Superior temporal gyrus (tissue), 1 donor: ENCODE data around the gene KIF19.

ENCODE experiments used
- DNase-seq: peaks from one replicate; pipeline ENCODE4 v3.0.0-alpha.2; 2016; ENCODE audit errors: extremely low spot score

The KIF19 gene

DNA sequence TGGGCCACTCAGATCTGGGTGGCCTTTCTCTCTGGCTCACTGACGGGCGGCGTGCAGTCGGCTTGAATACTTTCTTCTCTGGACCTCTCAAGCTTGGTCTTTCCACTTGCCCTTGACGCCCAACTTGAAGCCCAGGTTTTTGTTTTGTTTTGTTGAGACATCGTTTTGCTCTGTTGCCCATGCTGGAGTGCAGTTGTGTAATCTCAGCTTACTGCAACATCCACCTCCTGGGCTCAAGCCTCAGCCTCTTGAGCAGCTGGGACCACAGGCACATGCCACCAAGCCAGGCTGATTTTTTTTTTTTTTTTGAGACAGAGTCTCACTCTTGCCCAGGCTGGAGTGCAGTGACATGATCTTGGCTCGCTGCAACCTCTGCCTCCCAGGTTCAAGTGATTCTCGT, 22.7 kb upstream of the KIF19 start:
- DNase-seq = no peak

DNA sequence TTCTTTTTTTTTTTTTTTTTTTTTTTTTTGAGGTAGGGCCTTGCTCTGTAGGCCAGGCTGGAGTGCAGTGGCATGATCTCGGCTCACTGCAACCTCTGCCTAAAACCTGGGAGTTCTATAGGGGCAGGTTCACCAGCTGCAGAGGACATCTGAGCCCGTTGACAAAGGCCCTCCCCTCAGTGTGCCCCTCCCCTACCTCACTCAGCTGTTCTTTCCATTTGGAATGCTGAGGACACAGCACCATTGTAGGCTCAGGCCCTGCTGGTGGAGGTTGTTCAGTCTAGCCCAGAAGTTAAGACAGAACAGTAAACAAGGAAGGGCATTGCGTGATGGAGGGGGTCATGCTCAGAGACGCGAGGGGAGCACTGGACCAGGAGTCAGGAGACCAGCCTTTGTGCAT, 21.8 kb upstream of the KIF19 start:
- DNase-seq = no peak

DNA sequence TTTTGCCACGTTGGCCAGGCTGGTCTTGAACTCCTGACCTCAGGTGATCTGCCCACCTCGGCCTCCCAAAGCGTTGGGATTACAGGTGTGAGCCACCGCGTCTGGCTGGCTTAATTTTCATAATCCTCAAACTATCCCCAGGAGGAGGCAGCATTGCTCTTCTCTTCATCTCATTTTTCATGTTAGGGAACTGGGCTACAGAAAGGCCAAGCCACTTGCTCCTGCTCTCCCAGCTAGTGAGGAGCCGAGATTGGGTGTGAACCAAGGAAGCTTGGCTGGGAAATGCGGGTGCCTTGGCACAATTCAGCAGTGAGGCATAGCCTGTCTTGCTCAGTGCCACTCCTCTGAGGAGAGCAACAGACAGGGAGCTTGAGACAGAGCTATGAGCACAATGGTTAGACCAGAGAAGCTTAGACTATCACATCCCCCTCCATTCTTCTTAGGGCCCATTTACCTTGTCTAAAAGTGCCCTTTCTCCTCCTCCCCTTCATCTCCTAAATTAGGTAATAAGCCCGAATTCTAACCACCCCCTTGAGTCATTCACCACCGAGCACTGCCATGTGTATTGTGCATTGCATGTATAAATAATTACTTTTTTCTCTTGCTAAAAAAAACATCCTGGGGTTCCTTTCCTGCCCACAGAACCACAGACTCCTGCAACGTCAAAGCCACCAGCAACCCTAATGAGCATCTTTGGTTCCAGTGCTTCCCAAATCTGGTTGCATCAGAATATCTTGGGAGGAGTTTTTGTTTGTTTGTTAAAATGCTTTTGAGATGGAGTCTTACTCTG, 20.0 kb upstream of the KIF19 start:
- DNase-seq = peak; percentile 74

DNA sequence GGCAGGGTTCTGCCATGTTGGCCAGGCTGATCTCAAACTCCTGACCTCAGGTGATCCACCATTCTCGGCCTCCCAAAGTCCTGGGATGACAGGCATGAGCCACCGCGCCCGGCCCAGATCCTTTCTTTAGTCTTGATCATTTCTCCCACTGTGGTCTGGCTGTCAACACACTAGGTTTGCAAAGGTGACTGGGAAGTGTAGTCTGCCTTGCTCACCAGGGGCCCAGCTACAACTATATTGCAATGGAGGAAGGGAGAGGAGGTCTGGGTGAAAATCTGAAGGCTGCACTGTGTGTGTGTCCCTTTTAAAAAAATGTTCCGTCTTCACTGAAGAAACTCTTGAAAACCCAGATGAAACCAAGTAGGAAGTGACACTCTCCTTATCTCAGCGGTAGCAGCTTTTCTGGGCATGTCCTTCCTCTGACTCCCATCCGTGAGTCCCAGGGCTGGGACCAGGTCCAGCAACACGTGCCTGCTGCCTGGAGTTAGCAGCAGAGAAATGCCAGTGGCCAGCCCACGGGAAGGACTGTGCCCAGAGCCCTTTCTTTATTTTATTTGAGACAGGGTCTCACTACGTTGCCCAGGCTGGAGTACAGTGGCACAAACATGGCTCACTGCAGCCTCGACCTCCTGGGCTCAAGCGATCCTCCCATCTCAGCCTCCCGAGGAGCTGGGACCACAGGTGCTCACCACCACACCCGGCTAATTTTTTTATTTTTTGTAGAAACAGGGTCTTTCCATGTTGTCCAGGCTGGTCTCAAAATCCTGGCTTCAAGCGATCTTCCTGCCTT, 17.8 kb upstream of the KIF19 start:
- no peak for DNase-seq

DNA sequence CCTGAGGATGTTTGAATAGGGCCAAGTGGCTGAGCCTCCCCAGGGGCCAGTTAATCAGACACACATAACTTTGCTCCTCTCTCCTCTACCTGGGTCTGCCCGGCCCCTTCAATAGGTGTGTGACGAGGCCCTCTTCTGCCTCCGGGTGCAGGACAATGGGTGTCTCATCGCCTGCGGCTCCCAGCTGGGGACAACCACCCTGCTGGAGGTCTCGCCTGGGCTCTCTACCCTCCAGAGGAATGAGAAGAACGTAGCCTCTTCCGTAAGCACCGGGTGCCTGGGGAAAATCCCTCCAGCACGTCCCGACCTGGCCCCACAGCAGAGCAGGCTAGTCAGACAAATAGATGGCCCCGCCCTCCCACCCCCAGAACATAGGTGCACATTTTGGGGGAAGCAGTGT, 16.1 kb upstream of the KIF19 start:
- DNase-seq = no peak

DNA sequence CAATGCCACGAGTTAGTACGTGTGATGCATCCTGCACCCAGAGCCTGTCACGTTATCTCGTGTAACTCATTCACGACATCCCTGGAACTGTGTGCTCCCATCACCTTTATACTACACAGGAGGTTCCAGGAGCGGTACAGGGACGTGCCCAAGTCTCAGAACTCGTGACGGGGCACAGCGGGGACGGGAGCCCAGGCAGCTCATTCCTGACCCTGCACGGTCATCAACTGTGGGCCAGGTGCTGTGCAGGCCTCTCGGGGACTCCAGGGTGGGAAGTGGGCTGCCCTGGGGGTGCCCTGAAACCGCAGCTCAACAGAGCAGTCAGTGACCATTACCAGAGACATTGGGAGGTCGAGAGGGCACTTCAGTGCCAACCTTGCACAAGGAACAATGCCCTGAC, 11.1 kb upstream of the KIF19 start:
- no peak for DNase-seq

DNA sequence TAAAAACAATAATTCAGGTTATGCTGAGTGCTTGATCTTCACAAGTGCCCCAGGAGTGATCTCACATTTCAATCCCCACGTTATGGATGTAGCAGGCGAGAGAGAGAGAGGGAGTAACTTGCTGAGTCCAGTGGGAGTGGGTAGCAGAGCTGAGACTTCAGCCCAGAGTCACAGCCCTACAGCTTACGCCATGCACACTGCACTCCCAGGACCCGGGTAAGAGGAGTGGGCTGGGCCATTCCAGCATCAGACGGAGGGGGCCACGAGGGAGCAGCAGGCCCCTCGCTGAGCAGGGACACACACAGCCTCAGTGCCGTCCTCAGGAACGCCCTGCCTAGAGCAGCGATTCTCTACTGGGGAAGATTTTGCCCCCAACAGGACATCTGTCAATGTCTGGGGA, 9.8 kb upstream of the KIF19 start:
- DNase-seq = no peak

DNA sequence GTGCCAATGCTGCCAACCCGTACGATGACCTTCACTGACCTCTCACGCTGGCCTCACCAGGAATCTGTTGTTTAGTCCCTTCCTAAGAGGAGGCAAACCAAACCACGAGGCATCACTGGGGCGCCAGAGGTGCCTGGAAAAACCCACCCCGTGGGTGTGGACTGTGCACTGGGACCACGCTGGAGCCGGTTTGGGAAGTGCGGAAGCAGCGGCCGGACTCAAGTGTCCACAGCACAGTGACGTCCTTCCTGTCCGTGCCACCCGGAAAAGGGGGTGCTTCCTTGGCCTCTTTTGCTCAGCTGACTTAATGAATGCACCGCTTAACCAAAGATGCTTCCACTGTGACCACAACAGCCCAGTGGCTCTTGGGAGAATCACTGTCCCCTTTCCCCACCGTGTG, 9.0 kb upstream of the KIF19 start:
- no peak for DNase-seq

DNA sequence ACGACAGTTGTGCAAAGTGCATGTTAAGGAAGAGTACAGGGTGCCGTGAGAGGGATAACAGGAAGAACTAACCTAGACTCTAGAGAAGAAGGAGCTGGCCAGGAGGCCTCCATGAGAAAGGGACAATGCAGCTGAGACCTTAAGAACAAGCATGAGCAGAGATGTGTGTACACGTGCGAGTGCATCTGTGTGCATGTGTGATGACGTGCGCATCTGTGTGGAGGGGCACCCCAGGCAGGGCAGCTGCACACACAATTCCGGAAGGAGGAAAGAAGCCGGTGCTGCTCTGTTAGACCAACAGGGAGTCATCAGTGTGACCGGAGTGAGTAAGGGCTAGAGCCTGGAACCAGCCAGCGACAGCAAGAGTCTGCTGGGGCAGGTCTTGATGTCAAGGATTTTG, 7.6 kb upstream of the KIF19 start:
- no peak for DNase-seq

DNA sequence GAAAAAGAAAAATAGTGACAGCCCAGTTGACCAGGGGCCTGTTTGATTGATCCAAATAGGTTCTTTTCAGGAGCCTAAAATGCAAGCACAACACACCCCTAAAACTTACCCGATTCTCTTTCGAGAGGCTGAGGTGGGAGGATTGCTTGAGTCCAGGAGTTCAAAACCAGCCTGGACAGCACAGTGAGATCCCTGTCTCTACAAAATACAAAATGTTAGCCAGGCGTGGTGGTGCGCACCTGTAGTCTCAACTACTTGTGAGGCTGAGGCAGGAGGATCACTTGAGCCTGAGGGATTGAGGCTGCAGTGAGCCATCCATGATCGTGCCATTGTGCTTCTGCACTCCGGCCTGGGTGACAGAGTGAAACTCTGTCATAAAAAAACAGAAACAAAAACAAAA, 1.5 kb upstream of the KIF19 start:
- no peak for DNase-seq

DNA sequence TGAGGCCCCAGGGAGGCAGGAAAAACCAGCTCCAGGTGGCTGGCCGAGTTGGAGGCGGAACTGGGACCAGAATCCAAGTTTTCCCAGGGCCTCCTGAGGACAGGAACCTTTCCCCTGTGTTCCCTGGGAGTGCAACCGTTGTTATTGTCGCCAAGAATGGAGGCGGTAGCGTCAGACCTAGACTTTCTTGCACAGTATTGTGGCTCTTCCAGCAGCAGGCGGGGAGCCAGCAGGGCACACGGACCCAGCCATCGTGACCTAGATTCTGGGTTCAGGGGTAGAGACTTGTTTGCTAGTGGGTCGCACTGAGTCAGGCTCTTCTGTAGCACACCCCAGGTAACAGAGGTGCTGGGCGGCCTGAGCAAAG, 667 bp upstream of the KIF19 start:
- DNase-seq = no peak

DNA sequence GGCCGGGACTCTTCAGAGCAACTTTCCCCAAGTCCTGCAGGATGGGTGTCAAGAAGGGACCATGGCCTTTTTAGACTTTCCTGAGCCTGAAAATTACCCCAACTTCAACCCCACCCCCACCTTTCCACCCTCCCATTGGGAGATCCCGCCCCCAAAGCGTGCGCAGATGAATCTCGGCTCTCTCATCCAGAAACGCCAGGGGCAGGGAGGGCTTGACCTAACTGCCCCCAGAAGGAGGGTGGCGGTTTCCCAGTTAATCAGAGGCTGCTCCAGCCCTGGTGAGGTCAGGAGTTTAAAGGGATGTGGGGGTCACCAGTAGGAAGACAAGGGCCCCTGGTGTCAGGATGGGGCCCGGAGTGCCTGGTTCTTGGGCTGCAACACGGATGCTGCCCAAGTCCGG, 480 bp downstream of the KIF19 start:
- DNase-seq = no peak

DNA sequence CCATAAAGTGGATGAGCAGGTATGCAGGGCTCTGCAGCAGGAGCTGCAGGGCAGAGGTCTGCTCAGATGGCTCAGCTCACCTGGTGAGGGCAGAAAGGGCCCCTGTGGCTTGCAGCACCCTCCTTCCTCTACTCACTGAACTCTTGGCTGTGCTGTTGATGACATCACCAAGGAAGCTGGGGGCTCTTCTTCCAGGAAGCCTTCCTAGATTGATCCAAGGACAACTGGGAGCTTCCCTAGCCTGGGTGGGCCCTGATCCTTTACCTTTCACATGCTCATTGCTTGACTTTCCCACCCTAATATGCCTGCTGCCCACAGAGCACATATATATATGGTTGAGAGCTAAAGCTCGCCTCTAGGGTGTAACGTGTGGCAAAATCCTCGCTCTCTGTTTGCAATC, 2.5 kb downstream of the KIF19 start:
- no peak for DNase-seq

DNA sequence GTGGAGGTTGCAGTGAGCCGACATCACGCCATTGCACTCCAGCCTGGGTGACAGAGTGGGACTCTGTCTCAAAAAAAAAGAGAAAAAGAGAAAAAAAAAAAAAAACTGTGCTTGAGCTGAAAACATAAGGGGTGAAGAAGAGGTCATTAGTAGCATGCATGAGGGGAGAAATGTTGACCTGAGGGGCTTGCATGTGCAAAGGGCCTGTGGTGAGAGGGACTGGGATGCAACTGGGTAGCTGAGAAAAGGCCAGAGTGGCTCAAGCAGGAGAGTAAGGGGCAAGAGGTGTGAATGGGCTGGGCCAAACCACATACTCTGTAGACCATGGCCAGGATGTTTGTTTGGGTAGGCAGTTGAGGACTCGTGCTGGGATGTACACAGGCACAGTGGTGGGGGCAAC, 3.4 kb downstream of the KIF19 start:
- DNase-seq = no peak

DNA sequence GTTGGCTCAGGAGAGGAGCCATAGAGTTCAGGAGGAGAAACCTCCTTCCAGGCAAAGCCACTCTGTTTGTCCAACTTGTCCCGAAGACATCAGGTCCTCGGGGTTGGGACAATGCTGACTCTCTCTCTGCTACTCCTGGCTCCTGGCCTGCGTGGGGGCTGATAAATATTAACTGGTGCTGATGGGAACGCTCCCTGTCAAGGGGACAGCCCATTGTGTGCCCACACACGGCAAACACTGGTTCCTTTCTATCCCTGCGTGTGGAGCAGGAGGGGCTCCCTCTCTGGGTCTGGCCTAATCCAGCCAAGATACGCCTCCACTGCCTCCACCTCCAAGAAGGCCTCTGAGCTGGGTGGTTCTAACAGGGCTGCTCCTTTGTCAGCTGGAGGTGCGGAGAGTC, 4.4 kb downstream of the KIF19 start:
- DNase-seq = peak; percentile 71

DNA sequence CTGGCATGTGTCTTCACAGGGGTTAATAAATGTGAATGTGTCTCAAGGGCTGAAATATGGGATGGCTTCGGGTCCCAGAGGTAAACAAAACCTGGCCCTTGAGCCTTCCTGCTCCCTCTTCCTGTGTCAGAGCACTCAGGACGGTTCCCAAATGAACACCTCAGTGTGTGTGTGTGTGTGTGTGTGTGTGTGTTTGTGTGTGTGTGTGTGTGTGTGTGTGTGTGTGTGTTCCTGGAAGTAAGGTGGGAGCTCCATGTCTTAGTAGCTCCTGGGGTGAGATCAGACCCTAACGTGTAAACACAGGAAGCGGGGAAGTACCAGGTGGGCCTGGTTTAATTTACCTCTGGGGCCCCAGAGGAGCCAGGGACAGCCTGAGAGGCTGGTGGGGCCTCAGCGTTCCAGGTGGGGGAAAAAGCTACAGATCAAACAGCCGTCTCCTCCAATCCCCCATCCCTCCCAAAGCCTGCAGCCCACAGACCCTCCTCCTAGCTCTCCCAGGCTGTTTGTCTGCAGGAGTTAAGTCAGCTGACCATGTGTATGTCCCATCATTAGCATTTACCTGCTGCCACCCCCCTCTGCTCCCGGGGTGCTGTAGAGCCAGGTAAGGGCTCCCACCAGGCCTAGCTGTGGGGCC, 6.1 kb downstream of the KIF19 start:
- DNase-seq = no peak

DNA sequence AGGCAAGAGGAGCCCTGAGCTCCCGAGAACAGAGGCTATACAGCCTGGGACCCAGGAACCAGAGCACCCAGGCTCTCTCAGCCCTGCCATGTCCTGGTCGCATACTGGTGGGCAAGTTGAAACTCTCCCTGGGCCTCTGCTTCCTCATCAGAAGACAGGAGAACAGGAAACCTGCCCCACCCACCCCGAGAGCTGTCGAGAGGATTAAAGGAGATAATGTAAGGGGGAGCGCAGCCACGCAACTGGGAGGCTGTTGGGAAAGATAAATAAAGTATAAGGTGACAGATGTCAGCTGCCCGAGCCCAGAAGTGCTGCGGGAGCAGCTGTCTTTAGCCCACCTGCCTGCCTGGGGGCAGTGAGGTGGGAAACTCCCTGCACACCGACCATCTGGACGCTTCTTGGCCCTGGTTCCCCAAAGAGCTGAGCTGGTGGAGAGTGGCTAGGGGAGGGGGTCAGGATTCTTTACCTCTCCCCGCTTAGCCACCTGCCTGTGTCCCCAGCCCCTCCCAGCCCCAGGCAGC, 6.8 kb downstream of the KIF19 start:
- DNase-seq = no peak

DNA sequence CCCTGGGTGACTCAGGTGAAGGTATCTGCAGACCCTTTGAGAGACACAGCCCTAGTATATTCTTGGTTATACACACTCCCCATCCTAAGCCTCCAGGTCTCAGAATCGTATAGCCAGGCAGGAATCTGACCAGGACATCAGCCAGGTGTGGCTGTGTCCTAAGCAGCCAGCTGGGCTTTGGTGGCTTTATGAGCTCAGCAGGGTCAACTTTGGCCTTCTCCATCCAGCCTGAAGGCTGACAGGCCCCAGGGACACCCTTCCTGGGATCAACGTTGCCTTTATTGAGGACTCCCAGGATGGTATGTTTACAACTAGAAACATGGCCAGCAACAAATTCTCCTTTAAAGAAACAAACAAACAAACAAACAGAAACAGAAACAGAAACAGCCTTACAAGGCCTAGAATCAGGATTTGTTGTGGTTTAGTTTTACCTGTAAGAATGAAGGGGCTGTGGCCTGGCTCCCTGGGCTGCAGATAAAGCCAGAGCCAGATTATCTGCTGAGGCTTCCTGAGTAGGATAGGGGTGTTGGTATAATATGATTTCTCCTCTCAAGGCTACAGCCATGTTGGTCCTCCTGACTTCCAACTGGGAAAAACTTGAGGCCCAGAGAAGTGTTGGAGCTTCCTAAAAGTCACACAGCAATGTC, 8.5 kb downstream of the KIF19 start:
- DNase-seq = no peak

DNA sequence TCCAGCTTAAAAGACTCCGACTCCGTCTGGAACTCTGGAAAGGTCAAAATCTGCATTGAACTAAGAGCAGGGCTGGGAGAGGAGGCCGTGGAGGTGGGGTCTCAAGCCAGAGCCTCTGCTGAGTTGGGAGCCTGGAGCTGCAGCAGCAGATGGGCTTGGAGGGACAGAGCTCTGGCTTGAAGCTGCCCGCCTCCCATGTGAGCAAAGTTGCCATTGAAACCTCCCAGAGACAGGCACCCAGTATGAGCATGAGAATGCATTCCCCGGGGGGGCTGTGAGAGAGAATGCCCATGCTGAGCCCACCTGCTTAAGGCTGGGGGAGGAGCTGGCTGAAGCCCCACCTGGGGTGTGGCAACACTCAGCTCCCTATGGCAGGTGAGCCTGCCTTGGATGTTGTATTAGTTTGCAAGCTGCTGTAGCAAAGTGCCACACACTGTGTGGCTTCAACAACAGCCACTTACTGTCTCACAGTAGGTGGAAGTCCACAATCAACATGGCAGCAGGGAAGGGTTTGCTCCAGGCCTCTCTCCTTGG, 9.6 kb downstream of the KIF19 start:
- DNase-seq = no peak

DNA sequence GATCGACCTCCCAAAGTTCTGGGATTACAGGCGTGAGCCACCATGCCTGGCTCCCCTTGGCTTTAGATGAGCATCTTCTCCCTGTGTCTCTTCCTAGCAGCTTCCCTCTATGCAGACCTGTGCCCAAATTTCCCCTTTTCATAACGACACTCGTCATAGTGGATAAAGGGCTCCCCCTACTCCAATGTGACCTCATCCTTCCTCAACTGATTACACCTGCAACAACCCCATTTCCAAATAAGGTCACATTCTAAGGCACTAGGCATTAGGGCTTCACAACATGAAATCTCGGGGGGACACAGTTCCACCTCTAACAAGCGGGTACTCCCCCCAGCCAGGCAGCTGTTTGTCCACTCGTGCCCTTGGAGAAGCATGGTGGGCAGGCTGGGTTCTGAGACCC, 10.3 kb downstream of the KIF19 start:
- DNase-seq = no peak

DNA sequence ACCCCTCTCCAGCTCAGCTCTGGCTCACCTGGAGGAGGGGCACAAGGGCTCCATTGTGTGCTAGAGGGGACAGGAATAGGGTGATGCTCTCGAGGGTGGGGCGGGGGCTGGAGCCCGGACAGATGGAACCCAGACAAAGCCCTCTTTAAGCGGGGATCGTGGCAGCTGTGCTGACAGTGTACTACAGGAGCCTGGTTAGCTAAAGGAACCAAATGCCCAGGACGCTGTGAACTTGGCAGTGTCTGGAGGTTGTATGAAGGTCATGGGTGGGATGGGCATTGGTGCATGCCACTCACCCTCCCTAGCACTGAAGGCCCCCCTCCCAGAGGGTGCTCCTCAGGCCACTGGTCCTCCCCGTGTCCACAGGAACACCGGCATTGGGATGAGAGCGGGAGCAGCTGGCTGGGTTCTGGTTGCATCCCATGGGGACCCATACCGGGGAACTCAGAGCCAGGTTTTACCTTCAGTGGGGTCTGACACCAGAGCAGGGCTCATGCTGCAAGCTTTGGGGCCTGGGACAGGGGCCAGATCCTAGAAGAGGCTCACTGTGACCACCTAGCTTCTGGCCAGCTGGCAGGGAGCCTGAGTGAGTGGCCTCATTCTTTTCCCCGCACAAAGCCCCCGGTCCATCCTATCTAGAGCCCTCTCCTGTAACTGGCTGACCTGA, 11.9 kb downstream of the KIF19 start:
- DNase-seq = peak; percentile 79
